ENCODE results near the gene RFT1. TPM values are rescaled to one million over a fixed set of nuclear protein-coding genes. Genes with fewer than 3 reads are reported as not detected.

The RFT1 gene
- total and polyA plus RNA-seq, 2 donors (not counting 1 experiment from before 2014, with no cell fraction given), result 9.7 to 20.5 TPM

DNA sequence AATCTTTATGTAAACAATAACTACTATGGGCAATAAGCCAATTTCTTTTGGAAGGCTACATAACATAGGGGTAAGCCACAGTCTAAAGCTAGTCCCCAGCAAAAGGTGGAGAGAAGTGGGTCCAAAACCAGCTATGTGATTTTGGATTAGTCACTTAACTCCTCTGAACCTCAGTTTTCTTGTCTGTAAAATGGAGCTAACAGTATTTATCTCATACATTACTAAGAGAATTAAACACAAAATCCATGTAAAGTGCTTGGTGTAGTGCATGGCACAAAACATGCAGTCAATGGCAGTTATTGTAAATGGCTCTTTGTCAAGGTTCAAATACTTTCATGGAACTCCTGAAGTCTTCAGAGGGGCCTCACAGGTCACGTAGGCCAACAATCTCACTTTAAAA, 13.3 kb downstream of the RFT1 start:
- Histone ChIP-seq H3K4me3 (replicated peaks in 1 of 4; ENCODE audit: control extremely low read depth in 1 of 4, insufficient read depth in 1 of 4, low read depth in 3 of 4, low read length in 4 of 4) (no peak overlapping the region), H3K4me2 (ENCODE audit: extremely low read depth, insufficient read depth, low read length) (no peak overlapping the region), H3K9ac (ENCODE audit: insufficient read depth, low read length) (no peak overlapping the region), H4K20me1 (ENCODE audit: control insufficient read depth, extremely low read depth, insufficient read depth, low read length) (no peaks in the 10 kb centered on the region), H3K9me3 (ENCODE audit: control insufficient read depth, insufficient read depth, low read depth, low read length) (no peaks in the 10 kb centered on the region), H3K36me3 (ENCODE audit: control insufficient read depth, insufficient read depth, low read length) (peaks cover 6% of the 10 kb centered on the region), H3K27ac (ENCODE audit: insufficient read depth, low read length) (no peak overlapping the region), H3K4me1 (ENCODE audit: control insufficient read depth, extremely low read depth, insufficient read depth, low read length) (peaks cover 2% of the 10 kb centered on the region), H2AFZ (ENCODE audit: low read length) (no peak overlapping the region), H3K27me3 (ENCODE audit: control insufficient read depth, insufficient read depth, low read length) (no peaks in the 10 kb centered on the region), H3K79me2 (ENCODE audit: control insufficient read depth, insufficient read depth, low read length) (no peaks in the 10 kb centered on the region)
- no peak for DNase-seq (ENCODE audit: low read depth in 2 of 2)
- TF ChIP-seq, protein P1, sequence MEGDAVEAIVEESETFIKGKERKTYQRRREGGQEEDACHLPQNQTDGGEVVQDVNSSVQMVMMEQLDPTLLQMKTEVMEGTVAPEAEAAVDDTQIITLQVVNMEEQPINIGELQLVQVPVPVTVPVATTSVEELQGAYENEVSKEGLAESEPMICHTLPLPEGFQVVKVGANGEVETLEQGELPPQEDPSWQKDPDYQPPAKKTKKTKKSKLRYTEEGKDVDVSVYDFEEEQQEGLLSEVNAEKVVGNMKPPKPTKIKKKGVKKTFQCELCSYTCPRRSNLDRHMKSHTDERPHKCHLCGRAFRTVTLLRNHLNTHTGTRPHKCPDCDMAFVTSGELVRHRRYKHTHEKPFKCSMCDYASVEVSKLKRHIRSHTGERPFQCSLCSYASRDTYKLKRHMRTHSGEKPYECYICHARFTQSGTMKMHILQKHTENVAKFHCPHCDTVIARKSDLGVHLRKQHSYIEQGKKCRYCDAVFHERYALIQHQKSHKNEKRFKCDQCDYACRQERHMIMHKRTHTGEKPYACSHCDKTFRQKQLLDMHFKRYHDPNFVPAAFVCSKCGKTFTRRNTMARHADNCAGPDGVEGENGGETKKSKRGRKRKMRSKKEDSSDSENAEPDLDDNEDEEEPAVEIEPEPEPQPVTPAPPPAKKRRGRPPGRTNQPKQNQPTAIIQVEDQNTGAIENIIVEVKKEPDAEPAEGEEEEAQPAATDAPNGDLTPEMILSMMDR (conservative IDR thresholded peaks at IDR 0.05 in 1 of 2, IDR thresholded peaks at IDR 0.05 in 1 of 2; ENCODE audit: low read depth in 1 of 2, low read length in 2 of 2), result no peak
- TF ChIP-seq EZH2 (IDR thresholded peaks at IDR 0.05; ENCODE audit: low read length, missing control alignments), result no peak

DNA sequence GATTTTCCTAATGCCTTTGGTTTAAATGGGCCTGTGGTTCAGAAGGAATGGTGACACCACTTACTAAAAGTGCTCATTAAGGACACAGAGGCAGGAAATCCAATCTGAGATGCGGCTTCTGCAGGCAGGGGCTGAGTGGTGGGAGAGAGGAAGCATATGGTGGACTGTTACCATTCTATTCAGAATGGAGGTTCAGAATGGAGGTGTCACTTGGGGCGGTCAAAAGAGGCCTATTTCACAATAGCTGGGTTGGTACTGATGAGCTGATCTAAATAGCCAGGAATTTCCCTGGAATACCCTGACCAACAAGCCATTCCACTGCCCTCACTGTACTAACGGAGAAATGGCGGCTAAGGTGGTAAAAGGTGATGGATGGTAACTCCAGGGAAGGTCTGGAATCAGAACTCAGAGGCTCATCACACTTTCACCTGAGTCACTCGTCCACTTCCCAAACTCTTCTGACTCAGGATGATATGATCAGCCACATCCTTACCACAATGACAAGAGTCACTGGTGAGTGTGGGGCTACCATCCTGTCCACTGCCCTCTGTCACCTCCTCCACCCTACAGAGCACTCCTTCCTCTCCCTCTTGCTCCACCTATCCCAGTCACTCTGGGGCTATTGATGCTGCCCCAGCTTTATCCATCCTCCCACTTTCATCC, 15.7 kb downstream of the RFT1 start:
- no peak overlapping the region for H3K9ac ChIP-seq (ENCODE audit: insufficient read depth, low read length)
- H2AFZ ChIP-seq (ENCODE audit: low read length), result no peak overlapping the region
- H4K20me1 ChIP-seq (ENCODE audit: control insufficient read depth, extremely low read depth, insufficient read depth, low read length), result no peaks in the 10 kb centered on the region
- H3K36me3 ChIP-seq (ENCODE audit: control insufficient read depth, insufficient read depth, low read length), result peaks cover 4% of the 10 kb centered on the region
- no peak overlapping the region for H3K4me2 ChIP-seq (ENCODE audit: extremely low read depth, insufficient read depth, low read length)
- H3K27me3 ChIP-seq (ENCODE audit: control insufficient read depth, insufficient read depth, low read length), result no peaks in the 10 kb centered on the region
- H3K9me3 ChIP-seq (ENCODE audit: control insufficient read depth, insufficient read depth, low read depth, low read length), result no peaks in the 10 kb centered on the region
- TF ChIP-seq, protein P1 (conservative IDR thresholded peaks at IDR 0.05 in 1 of 2, IDR thresholded peaks at IDR 0.05 in 1 of 2; ENCODE audit: low read depth in 1 of 2, low read length in 2 of 2), result no peak
- no peak for TF ChIP-seq EZH2 (IDR thresholded peaks at IDR 0.05; ENCODE audit: low read length, missing control alignments)
- peak; percentile 58 for DNase-seq (ENCODE audit: low read depth in 2 of 2)
- peaks cover 2% of the 10 kb centered on the region for H3K4me1 ChIP-seq (ENCODE audit: control insufficient read depth, extremely low read depth, insufficient read depth, low read length)
- H3K4me3 ChIP-seq (replicated peaks in 1 of 4; ENCODE audit: control extremely low read depth in 1 of 4, insufficient read depth in 1 of 4, low read depth in 3 of 4, low read length in 4 of 4), result no peak overlapping the region
- H3K27ac ChIP-seq (ENCODE audit: insufficient read depth, low read length), result no peak overlapping the region
- H3K79me2 ChIP-seq (ENCODE audit: control insufficient read depth, insufficient read depth, low read length), result no peaks in the 10 kb centered on the region

DNA sequence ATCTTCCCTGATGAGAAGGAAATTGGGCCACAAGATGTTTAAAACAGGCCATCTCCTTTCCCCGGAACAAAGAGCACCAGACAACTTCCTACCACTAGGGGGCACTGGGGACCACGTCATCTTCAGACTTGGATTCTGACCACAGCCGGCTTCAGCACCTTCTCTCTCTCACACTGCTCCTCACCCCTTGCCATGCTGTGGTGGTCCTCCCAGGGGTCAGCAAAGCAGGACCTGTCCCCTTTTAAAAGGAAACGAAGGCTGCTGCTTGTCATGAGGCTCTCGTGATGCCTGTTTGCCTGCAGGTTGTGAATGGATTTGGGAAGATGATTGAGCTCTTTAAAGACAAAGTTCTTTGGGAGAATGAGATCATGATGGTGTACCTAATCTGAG, 16.2 kb downstream of the RFT1 start:
- H3K9ac ChIP-seq (ENCODE audit: insufficient read depth, low read length), result no peak overlapping the region

More for the DNA sequence above, 16.2 kb downstream of the RFT1 start:
- Histone ChIP-seq H3K4me2 (ENCODE audit: extremely low read depth, insufficient read depth, low read length) (no peak overlapping the region), H3K36me3 (ENCODE audit: control insufficient read depth, insufficient read depth, low read length) (peaks cover 2% of the 10 kb centered on the region), H4K20me1 (ENCODE audit: control insufficient read depth, extremely low read depth, insufficient read depth, low read length) (no peaks in the 10 kb centered on the region), H2AFZ (ENCODE audit: low read length) (no peak overlapping the region), H3K4me3 (replicated peaks in 1 of 4; ENCODE audit: control extremely low read depth in 1 of 4, insufficient read depth in 1 of 4, low read depth in 3 of 4, low read length in 4 of 4) (no peak overlapping the region), H3K79me2 (ENCODE audit: control insufficient read depth, insufficient read depth, low read length) (no peaks in the 10 kb centered on the region), H3K9me3 (ENCODE audit: control insufficient read depth, insufficient read depth, low read depth, low read length) (no peaks in the 10 kb centered on the region), H3K4me1 (ENCODE audit: control insufficient read depth, extremely low read depth, insufficient read depth, low read length) (peaks cover 2% of the 10 kb centered on the region), H3K27ac (ENCODE audit: insufficient read depth, low read length) (peak overlapping the region; percentile 19), H3K27me3 (ENCODE audit: control insufficient read depth, insufficient read depth, low read length) (no peaks in the 10 kb centered on the region)
- no peak for TF ChIP-seq EZH2 (IDR thresholded peaks at IDR 0.05; ENCODE audit: low read length, missing control alignments)
- TF ChIP-seq, protein P1 (conservative IDR thresholded peaks at IDR 0.05 in 1 of 2, IDR thresholded peaks at IDR 0.05 in 1 of 2; ENCODE audit: low read depth in 1 of 2, low read length in 2 of 2), result peak; percentile 91 to 94
- DNase-seq (ENCODE audit: low read depth in 2 of 2), result peak; percentile 67 to 82

All from fibroblast of lung (primary cell).